K562 (cell line): ENCODE measurements around the gene ZFP36. TPM values are rescaled to one million over a fixed set of nuclear protein-coding genes. Genes with fewer than 3 reads are reported as not detected.
A peak's percentile ranks its signal among the peaks of the same experiment; 100 is the strongest.

Experiments
- ATAC-seq: fragments of 200-7000 bp; cut with Tn5 transposase; 3 replicates; pipeline ENCODE4 v1.9.1; 2020; ENCODE audit warnings: moderate library complexity
- BruUV-seq: library from RNA; stranded (reverse); fragments of 400-500 nt; replicated peaks from 2 replicates; lab custom pipeline; 2021; lab: Mats Ljungman, UMichigan
- CTCF ChIA-PET: fragments of 300-600 bp; formaldehyde crosslinking; extraction: SDS; loops from one replicate; lab custom pipeline; 2021; ENCODE audit warnings: low intra/inter-chr PET ratio; lab: Yijun Ruan, JAX
- POLR2A ChIA-PET: fragments of 300-600, 350-650 bp; sonication (Branson Sonifier 250); formaldehyde crosslinking; extraction: SDS; loops from one replicate; lab custom pipeline; 2021; ENCODE audit warnings: antibody characterized with exemption, inconsistent platforms; lab: Yijun Ruan, JAX
- DNase-seq, 4 experiments: peaks; one replicate each; pipeline versions ENCODE4 v3.0.0 to v3.0.0-alpha.2; 2011 to 2018; ENCODE audit warnings: low spot score in 3 of 4, mixed read lengths in 3 of 4; ENCODE audit errors: extremely low read depth in 1 of 4
- FAIRE-seq: peaks from 2 replicates; lab custom pipeline; 2011; peaks lifted over from hg19 to GRCh38; lab: Jason Lieb, UNC
- H2AFZ ChIP-seq: 2 replicates; pipeline ENCODE4 v1.6.0; 2011; ENCODE audit warnings: low read depth, low read length, control low read depth, inconsistent platforms
- H3K27ac ChIP-seq: fragments of 200-600 bp; 3 replicates; pipeline ENCODE4 v1.8.0; 2011; ENCODE audit warnings: low read depth, mild to moderate bottlenecking, control low read depth, inconsistent platforms, low read length, moderate library complexity, mixed read lengths; ENCODE audit errors: extremely low read depth
- H3K27me3 ChIP-seq, 2 experiments: fragments of 300-600 bp in 1 of 2; 2 replicates in 1 of 2; 3 replicates in 1 of 2; pipeline versions ENCODE4 v1.6.0 to v1.8.0; 2011; ENCODE audit warnings: inconsistent platforms in 2 of 2, low read length in 2 of 2, mild to moderate bottlenecking in 1 of 2, mixed read lengths in 1 of 2, moderate library complexity in 1 of 2; ENCODE audit not compliant: control insufficient read depth in 2 of 2, insufficient read depth in 2 of 2
- H3K36me3 ChIP-seq: fragments of 300-600 bp; 3 replicates; pipeline ENCODE4 v1.8.0; 2011; ENCODE audit warnings: mild to moderate bottlenecking, low read length, inconsistent platforms; ENCODE audit not compliant: control insufficient read depth, insufficient read depth
- H3K4me1 ChIP-seq, 2 experiments: fragments of 200-600 bp in 1 of 2; replicated peaks in 1 of 2; 2 replicates in 1 of 2; 3 replicates in 1 of 2; pipeline versions ENCODE4 v1.5.1 to v1.8.0; 2011; ENCODE audit warnings: inconsistent platforms in 2 of 2, low read length in 2 of 2, mild to moderate bottlenecking in 1 of 2, mixed read lengths in 1 of 2, moderate library complexity in 1 of 2; ENCODE audit not compliant: control insufficient read depth in 2 of 2, insufficient read depth in 2 of 2
- H3K4me2 ChIP-seq: 2 replicates; pipeline ENCODE4 v1.6.1; 2011; ENCODE audit warnings: low read length, control low read depth, inconsistent platforms, mixed read lengths; ENCODE audit not compliant: insufficient read depth
- H3K4me3 ChIP-seq: fragments of 200-600 bp; sonication (generic), shearing (Covaris generic); 2 replicates; pipeline ENCODE4 v1.5.1; 2016; ENCODE audit warnings: control low read depth, inconsistent platforms
- H3K79me2 ChIP-seq: fragments of 200-600 bp; 3 replicates; pipeline ENCODE4 v1.8.0; 2011; ENCODE audit warnings: low read length, inconsistent platforms; ENCODE audit not compliant: control insufficient read depth, insufficient read depth
- H3K9ac ChIP-seq, 2 experiments: 2 replicates each; pipeline versions ENCODE4 v1.6.0 to v1.6.1; 2011; ENCODE audit warnings: low read depth in 2 of 2, low read length in 2 of 2, control low read depth in 1 of 2, inconsistent platforms in 1 of 2, mild to moderate bottlenecking in 1 of 2, mixed read lengths in 1 of 2; ENCODE audit not compliant: insufficient read depth in 1 of 2
- H3K9me1 ChIP-seq: one replicate; pipeline ENCODE4 v1.6.0; 2011; ENCODE audit warnings: inconsistent platforms, mild to moderate bottlenecking, low read length, moderate library complexity; ENCODE audit not compliant: control insufficient read depth, insufficient read depth
- H3K9me3 ChIP-seq: replicated peaks from 2 replicates; pipeline ENCODE4 v1.5.1; 2011; ENCODE audit warnings: low read depth, low read length, inconsistent platforms; ENCODE audit not compliant: control insufficient read depth, insufficient read depth
- H4K20me1 ChIP-seq: replicated peaks from 2 replicates; pipeline ENCODE4 v1.6.1; 2011; ENCODE audit warnings: low read length, inconsistent platforms, mixed read lengths; ENCODE audit not compliant: control insufficient read depth, insufficient read depth
- EGR1 ChIP-seq: fragments of 450-650 bp; conservative IDR thresholded peaks from 2 replicates; pipeline ENCODE4 v1.6.1; 2017; ENCODE audit warnings: mild to moderate bottlenecking
- IRF9 ChIP-seq: fragments of 450-650 bp; IDR thresholded peaks from 2 replicates; pipeline ENCODE4 v1.6.1; 2016; ENCODE audit warnings: missing biosample characterization, missing genetic modification characterization
- POLR2AphosphoS2 ChIP-seq: IDR thresholded peaks from 2 replicates; pipeline ENCODE4 v1.6.1; 2012; ENCODE audit warnings: low read length, improper control_type of control experiment
- POLR2G ChIP-seq: fragments of 200-400 bp; formaldehyde crosslinking; IDR thresholded peaks from 2 replicates; pipeline ENCODE4 v1.6.1; 2017; ENCODE audit warnings: low read depth, mild to moderate bottlenecking, antibody characterized with exemption, low read length, moderate library complexity
- RBFOX2 ChIP-seq: fragments of 200-400 bp; formaldehyde crosslinking; IDR thresholded peaks from 2 replicates; pipeline ENCODE4 v1.6.1; 2017; ENCODE audit warnings: low read depth, mild to moderate bottlenecking, low read length, moderate library complexity
- ZNF76 ChIP-seq: fragments of 250-450 bp; sonication (Bioruptor Pico); IDR thresholded peaks from 2 replicates; pipeline ENCODE4 v1.4.0; 2020; ENCODE audit warnings: mild to moderate bottlenecking, moderate library complexity, borderline replicate concordance
- WGBS: fragments of 100-300 bp; shearing (Covaris generic); methylation state at CpG from one replicate; pipeline ENCODE4 v1.1.6; 2016; ENCODE audit warnings: low coverage, mixed read lengths; ENCODE audit not compliant: insufficient coverage; ENCODE audit errors: missing lambda C conversion rate; 5-methylcytosine and 5-hydroxymethylcytosine counted together
- in situ Hi-C: fragments of 300-500 bp; cut with MboI; formaldehyde crosslinking; loops from 4 replicates; pipeline ENCODE4 v1.15.0; 2018; ENCODE audit warnings: inconsistent platforms, mixed read lengths
- intact Hi-C: fragments of 100-400 bp; cut with micrococcal nuclease; formaldehyde crosslinking; loops from 2 replicates; pipeline ENCODE4 v1.14.2; 2022
- polyA plus RNA-seq, 8 experiments: library from polyadenylated mRNA; depleted of rRNA in 4 of 8; stranded (reverse) in 5 of 8; unstranded in 3 of 8; fragments of >200 nt; fragmentation: Nextera tagmentation in 2 of 8; fragmentation: Illumina TruSeq in 1 of 8; extraction: Ambion mirVana in 2 of 8; extraction: Trizol in 1 of 8; gene quantifications; 2 replicates each; pipeline versions ENCODE4 v1.2.1 to v1.2.3, GENCODE V29; 2011 to 2014; ENCODE audit warnings: inconsistent platforms in 1 of 8, missing spikeins in 1 of 8
- total RNA-seq, 7 experiments: library from RNA; depleted of rRNA in 6 of 7; stranded (reverse); fragments of >200 nt in 6 of 7; fragmentation: Illumina TruSeq in 2 of 7; extraction: Trizol in 2 of 7; gene quantifications; 2 replicates each; pipeline versions ENCODE4 v1.2.1 to v1.2.3, GENCODE V29; 2011 to 2021; ENCODE audit warnings: low replicate concordance in 1 of 7

The ZFP36 gene
- total and polyA plus RNA-seq, 9 of the 15 experiments (the other 6 are each of a cell fraction or from before 2014, with no cell fraction given), result 1.0 to 20.1 (median 3.5) TPM

- intact Hi-C loops, result no loop called here
- POLR2A ChIA-PET, result interaction anchor here (0.8 to 9.1 kb wide), 2 partner anchors 8 to 34 kb away, joined by 3 to 141 read pairs; partner anchors contain the start of genes MED29 and RPS16
Measured at GRCh38 chr19:39424934-39425333, 18.3 kb downstream of the ZFP36 start.

More at GRCh38 chr19:39424934-39425333, 18.3 kb downstream of the ZFP36 start:
- CTCF ChIA-PET, result no interaction called here
- no peak overlapping the region for H3K9ac ChIP-seq
- DNase-seq, result no peak
- no peak overlapping the region for H3K4me2 ChIP-seq
- H3K79me2 ChIP-seq, result no peaks in the 10 kb centered on the region
- no peaks in the 10 kb centered on the region for H3K9me3 ChIP-seq
- FAIRE-seq, result no peak
- H3K27ac ChIP-seq, result no peak overlapping the region
- WGBS, result 59% methylated on average over 7 of the region's 16 CpGs
- peaks cover 18% of the 10 kb centered on the region; the same call in 1 of the 3 replicates for H3K36me3 ChIP-seq
- BruUV-seq, result no TSS peak
- peaks cover 0 to 13% of the 10 kb centered on the region in 2 experiments; a peak in 1 of 5 replicates for H3K4me1 ChIP-seq
- ATAC-seq, result no peak
- H2AFZ ChIP-seq, result no peak overlapping the region
- in situ Hi-C loops, result no loop called here
- H3K27me3 ChIP-seq, result no peaks in the 10 kb centered on the region
- TF ChIP-seq RBFOX2 (peak; percentile 33; the same call in 1 of the 2 replicates), EGR1 (0 out of 2 replicates have a peak, but pooled peaks have one; percentile 21), POLR2G (peak; percentile 49), IRF9 (tag) (no peak), POLR2AphosphoS2 (peak; percentile 70), ZNF76 (CRISPR knock-in tag) (no peak)
- no peaks in the 10 kb centered on the region for H4K20me1 ChIP-seq
- H3K9me1 ChIP-seq, result no peaks in the 10 kb centered on the region
- H3K4me3 ChIP-seq, result no peak overlapping the region
